Hepatic stellate cell (primary cell): ENCODE measurements around the gene RNF43.
"Not testable (repeated sequence)": the region's sequence is repeated elsewhere in the genome, so short reads cannot be mapped to it uniquely, and the experiment has no call there.

Experiments
- DNase-seq: peaks from one replicate; pipeline ENCODE4 v3.0.0; 2011; ENCODE audit warnings: low spot score

RNF43 gene

GRCh38 chr17:58409432-58409831, 7.9 kb downstream of the RNF43 start:
- no peak for DNase-seq

- no peak for DNase-seq
Observed at GRCh38 chr17:58403311-58403710, 14.0 kb downstream of the RNF43 start.

GRCh38 chr17:58402679-58403078, 14.7 kb downstream of the RNF43 start:
- DNase-seq = no peak

- DNase-seq = no peak
Observed at GRCh38 chr17:58402047-58402446, 15.3 kb downstream of the RNF43 start.

- no peak for DNase-seq
Observed at GRCh38 chr17:58401287-58401686, 16.0 kb downstream of the RNF43 start.

GRCh38 chr17:58400826-58401225, 16.5 kb downstream of the RNF43 start:
- no peak for DNase-seq

- DNase-seq = no peak
Observed at GRCh38 chr17:58399974-58400373, 17.4 kb downstream of the RNF43 start.

- DNase-seq = no peak
Observed at GRCh38 chr17:58398574-58399266, 18.6 kb downstream of the RNF43 start.

- DNase-seq = not testable (repeated sequence)
Observed at GRCh38 chr17:58397421-58397820, 19.9 kb downstream of the RNF43 start.

- DNase-seq = no peak
Observed at GRCh38 chr17:58396173-58396572, 21.2 kb downstream of the RNF43 start.

GRCh38 chr17:58394534-58395223, 22.7 kb downstream of the RNF43 start:
- DNase-seq = no peak

- no peak for DNase-seq
Observed at GRCh38 chr17:58391302-58391984, 25.9 kb downstream of the RNF43 start.

- no peak for DNase-seq
Observed at GRCh38 chr17:58390884-58391283, 26.4 kb downstream of the RNF43 start.

- DNase-seq = no peak
Observed at GRCh38 chr17:58388302-58389190, 28.8 kb downstream of the RNF43 start.

- no peak for DNase-seq
Observed at GRCh38 chr17:58387834-58388233, 29.5 kb downstream of the RNF43 start.

- no peak for DNase-seq
Observed at GRCh38 chr17:58386708-58387107, 30.6 kb downstream of the RNF43 start.

GRCh38 chr17:58385359-58385899, 31.9 kb downstream of the RNF43 start:
- DNase-seq = no peak

GRCh38 chr17:58384897-58385296, 32.4 kb downstream of the RNF43 start:
- no peak for DNase-seq

GRCh38 chr17:58383892-58384462, 33.4 kb downstream of the RNF43 start:
- no peak for DNase-seq

GRCh38 chr17:58382872-58383242, 34.5 kb downstream of the RNF43 start:
- no peak for DNase-seq

GRCh38 chr17:58382108-58382871, 35.0 kb downstream of the RNF43 start:
- no peak for DNase-seq
